MM.1S (cell line): ENCODE results near the gene CEACAM7.
"Not testable (repeated sequence)": the region's sequence is repeated elsewhere in the genome, so short reads cannot be mapped to it uniquely, and the experiment has no call there.

Experiments used
- DNase-seq: peaks from one replicate; pipeline ENCODE4 v3.0.0-alpha.2; 2015
- H2AFZ ChIP-seq: fragments of 300-600 bp; sonication (generic); 2 replicates; pipeline ENCODE4 v1.6.0; 2016; ENCODE audit warnings: antibody characterized with exemption, low read length
- H3F3A ChIP-seq: fragments of 300-600 bp; sonication (generic); 2 replicates; pipeline ENCODE4 v1.6.1; 2016; ENCODE audit warnings: mild to moderate bottlenecking, antibody characterized with exemption, low read length, moderate library complexity, mixed read lengths; ENCODE audit not compliant: insufficient read depth
- H3K27ac ChIP-seq: fragments of 300-600 bp; sonication (generic); 2 replicates; pipeline ENCODE4 v1.5.1; 2016; ENCODE audit warnings: mild to moderate bottlenecking, low read length
- H3K27me3 ChIP-seq: fragments of 300-600 bp; sonication (generic); replicated peaks from 2 replicates; pipeline ENCODE4 v1.6.0; 2016; ENCODE audit warnings: low read length; ENCODE audit not compliant: insufficient read depth
- H3K36me3 ChIP-seq: fragments of 300-600 bp; sonication (generic); replicated peaks from 2 replicates; pipeline ENCODE4 v1.6.1; 2016; ENCODE audit warnings: mild to moderate bottlenecking, low read length, mixed read lengths; ENCODE audit not compliant: insufficient read depth
- H3K4me1 ChIP-seq: fragments of 300-600 bp; sonication (generic); 2 replicates; pipeline ENCODE4 v1.6.1; 2016; ENCODE audit warnings: low read length, mixed read lengths
- H3K4me2 ChIP-seq: fragments of 300-600 bp; sonication (generic); 2 replicates; pipeline ENCODE4 v1.6.0; 2016; ENCODE audit warnings: low read depth, low read length
- H3K4me3 ChIP-seq: fragments of 300-600 bp; sonication (generic); 2 replicates; pipeline ENCODE4 v1.5.1; 2016; ENCODE audit warnings: low read length, mixed read lengths
- H3K79me2 ChIP-seq: fragments of 300-600 bp; sonication (generic); 2 replicates; pipeline ENCODE4 v1.6.1; 2016; ENCODE audit warnings: mixed run types, low read length, mixed read lengths
- H3K9ac ChIP-seq: fragments of 300-600 bp; sonication (generic); 2 replicates; pipeline ENCODE4 v1.6.1; 2016; ENCODE audit warnings: low read length, mixed read lengths
- H3K9me2 ChIP-seq: fragments of 300-600 bp; sonication (generic); replicated peaks from 2 replicates; pipeline ENCODE4 v1.6.1; 2016; ENCODE audit warnings: mild to moderate bottlenecking, low read length, mixed read lengths; ENCODE audit not compliant: insufficient read depth
- H3K9me3 ChIP-seq: fragments of 300-600 bp; sonication (generic); replicated peaks from 2 replicates; pipeline ENCODE4 v1.6.1; 2016; ENCODE audit warnings: mild to moderate bottlenecking, low read length, mixed read lengths; ENCODE audit not compliant: insufficient read depth
- H4K20me1 ChIP-seq: fragments of 300-600 bp; sonication (generic); 2 replicates; pipeline ENCODE4 v1.6.1; 2016; ENCODE audit warnings: mild to moderate bottlenecking, low read length, moderate library complexity, mixed read lengths; ENCODE audit not compliant: insufficient read depth
- CTCF ChIP-seq: fragments of 300-600 bp; sonication (generic); IDR thresholded peaks from 2 replicates; pipeline ENCODE4 v1.5.1; 2016; ENCODE audit warnings: antibody characterized with exemption, low read length, mixed read lengths
- EZH2 ChIP-seq: fragments of 300-600 bp; sonication (generic); optimal IDR thresholded peaks from 2 replicates; pipeline ENCODE3; 2017; ENCODE audit warnings: low read depth, mild to moderate bottlenecking, antibody characterized with exemption, low read length, mixed read lengths
- EZH2phosphoT487 ChIP-seq: fragments of 300-600 bp; sonication (generic); IDR thresholded peaks from 2 replicates; pipeline ENCODE4 v1.6.1; 2018; ENCODE audit warnings: antibody characterized with exemption, low read length

CEACAM7 gene

GRCh38 chr19:41657157-41657556, 30.9 kb downstream of the CEACAM7 start:
- Histone ChIP-seq H3K27me3 (peaks cover 24% of the 10 kb centered on the region), H3K9ac (no peak overlapping the region), H3K36me3 (no peaks in the 10 kb centered on the region), H3K9me3 (no peaks in the 10 kb centered on the region), H3K4me3 (no peak overlapping the region), H4K20me1 (no peaks in the 10 kb centered on the region), H2AFZ (no peak overlapping the region), H3K9me2 (no peaks in the 10 kb centered on the region), H3K27ac (no peak overlapping the region), H3K4me2 (peak overlapping the region; percentile 15; the same call in 1 of the 2 replicates), H3K4me1 (peaks cover 12% of the 10 kb centered on the region; the same call in 1 of the 2 replicates), H3K79me2 (no peaks in the 10 kb centered on the region), H3F3A (no peaks in the 10 kb centered on the region)
- no peak for TF ChIP-seq CTCF
- no peak for TF ChIP-seq EZH2phosphoT487
- TF ChIP-seq EZH2, result no peak
- peak; percentile 69 for DNase-seq

- not testable (repeated sequence) for H3K27ac ChIP-seq, DNase-seq
- H3K4me2 ChIP-seq, result peak overlapping the region; percentile 15; the same call in 1 of the 2 replicates
These were observed 31.3 kb downstream of the CEACAM7 start for GRCh38 chr19:41656756-41657155.

GRCh38 chr19:41652250-41652649, 35.8 kb downstream of the CEACAM7 start:
- H3K36me3 ChIP-seq, result no peaks in the 10 kb centered on the region
- no peaks in the 10 kb centered on the region for H3K9me3 ChIP-seq
- peaks cover 43% of the 10 kb centered on the region for H3K27me3 ChIP-seq
- no peak overlapping the region for H3K9ac ChIP-seq
- H3K4me2 ChIP-seq, result no peak overlapping the region
- H3K9me2 ChIP-seq, result no peaks in the 10 kb centered on the region
- H2AFZ ChIP-seq, result no peak overlapping the region
- no peak overlapping the region for H3K27ac ChIP-seq
- no peaks in the 10 kb centered on the region for H3F3A ChIP-seq
- no peaks in the 10 kb centered on the region for H4K20me1 ChIP-seq
- no peak overlapping the region for H3K4me3 ChIP-seq
- H3K4me1 ChIP-seq, result peaks cover 6% of the 10 kb centered on the region; the same call in 1 of the 2 replicates
- no peak for TF ChIP-seq EZH2
- no peak for TF ChIP-seq EZH2phosphoT487
- no peak for TF ChIP-seq CTCF
- H3K79me2 ChIP-seq, result no peaks in the 10 kb centered on the region
- DNase-seq, result no peak

More at GRCh38 chr19:41656756-41657155, 31.3 kb downstream of the CEACAM7 start:
- not testable (repeated sequence) for H3K9me3 ChIP-seq, H2AFZ ChIP-seq, H3K4me3 ChIP-seq, H3K36me3 ChIP-seq, H3K79me2 ChIP-seq, H3K9ac ChIP-seq, H3K9me2 ChIP-seq, H4K20me1 ChIP-seq, H3F3A ChIP-seq
- peaks cover 27% of the 10 kb centered on the region for H3K27me3 ChIP-seq
- H3K4me1 ChIP-seq, result peaks cover 12% of the 10 kb centered on the region; the same call in 1 of the 2 replicates

- no peak overlapping the region for H2AFZ ChIP-seq
- no peaks in the 10 kb centered on the region for H3K9me3 ChIP-seq
- no peak overlapping the region for H3K4me3 ChIP-seq
- H3K9ac ChIP-seq, result no peak overlapping the region
- no peak overlapping the region for H3K4me2 ChIP-seq
- H4K20me1 ChIP-seq, result no peaks in the 10 kb centered on the region
- no peaks in the 10 kb centered on the region for H3K36me3 ChIP-seq
- DNase-seq, result no peak
- H3F3A ChIP-seq, result no peaks in the 10 kb centered on the region
- H3K79me2 ChIP-seq, result no peaks in the 10 kb centered on the region
- H3K27me3 ChIP-seq, result peaks cover 45% of the 10 kb centered on the region
- H3K4me1 ChIP-seq, result no peaks in the 10 kb centered on the region
- H3K27ac ChIP-seq, result no peak overlapping the region
- no peaks in the 10 kb centered on the region for H3K9me2 ChIP-seq
- TF ChIP-seq CTCF (no peak), EZH2phosphoT487 (no peak), EZH2 (no peak)
These were observed 38.2 kb downstream of the CEACAM7 start for GRCh38 chr19:41649827-41650226.
